ENCODE measurements around the gene TEPSIN. TPM values are rescaled to one million over a fixed set of nuclear protein-coding genes. Genes with fewer than 3 reads are reported as not detected.

TEPSIN gene
- total RNA-seq, 1 donor from 2014 or later = 42.3 TPM

DNA sequence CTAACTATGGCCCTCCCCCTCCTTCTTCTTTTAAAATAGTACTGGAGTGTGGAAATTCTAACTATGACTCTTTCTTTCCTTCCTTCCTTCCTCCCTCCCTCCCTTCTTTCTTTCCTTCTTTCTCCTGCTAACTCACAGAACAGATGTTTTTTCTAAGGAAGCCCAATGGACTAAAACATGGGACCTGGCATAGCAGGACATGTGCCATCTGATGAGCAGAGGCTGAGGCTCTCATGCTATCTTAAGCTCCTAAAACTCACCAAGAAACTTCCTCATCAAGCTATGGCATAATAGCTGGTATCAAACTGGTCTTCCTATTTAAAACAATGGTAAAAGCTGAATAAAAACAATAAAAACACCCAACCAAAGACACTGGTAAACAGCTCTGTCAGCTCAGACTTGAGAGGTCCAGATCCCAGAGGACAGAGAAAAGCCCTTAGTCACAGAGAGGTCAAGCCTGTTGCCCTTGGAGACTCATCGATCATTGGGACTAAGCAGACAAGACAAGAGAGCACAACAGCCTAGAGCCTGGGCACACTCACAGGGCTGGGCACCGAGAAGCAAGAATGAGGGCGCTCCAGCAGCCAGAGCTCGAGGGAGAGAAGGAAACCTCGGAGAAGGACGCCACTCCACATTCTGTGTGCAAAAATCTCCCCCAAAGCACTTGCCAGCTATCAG lies 28.7 kb upstream of the TEPSIN start:
- Mint-ChIP-seq H3K27ac (ENCODE audit: unreplicated experiment) (no peak overlapping the region), H3K4me1 (ENCODE audit: unreplicated experiment) (no peaks in the 10 kb centered on the region)
- no peak for DNase-seq (ENCODE audit: extremely low spot score, unreplicated experiment)

DNA sequence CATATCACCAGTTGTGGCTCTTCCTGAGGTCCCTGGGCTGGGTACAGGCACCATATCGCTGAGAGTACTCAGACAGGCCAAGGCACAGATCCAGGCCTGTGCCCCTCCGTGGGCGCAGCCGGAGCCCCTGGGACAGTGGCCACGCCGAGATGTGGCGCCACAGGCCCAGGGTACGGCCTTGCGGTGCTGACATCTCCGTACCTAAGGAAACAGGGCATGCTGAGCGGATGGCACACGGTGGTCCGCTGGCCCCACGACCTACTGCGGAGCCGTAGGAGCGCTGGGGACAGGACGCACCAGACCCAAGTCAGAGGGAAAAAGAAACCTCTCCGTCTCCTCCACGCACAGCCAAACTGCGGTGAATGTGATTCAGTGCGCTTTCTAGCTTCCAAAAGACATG lies 26.7 kb upstream of the TEPSIN start:
- no peak overlapping the region for H3K27ac Mint-ChIP-seq (ENCODE audit: unreplicated experiment)

More for the DNA sequence above, 28.7 kb upstream of the TEPSIN start:
- no peaks in the 10 kb centered on the region for H3K9me3 Mint-ChIP-seq (ENCODE audit: unreplicated experiment)
- H3K4me3 Mint-ChIP-seq (ENCODE audit: unreplicated experiment) = no peak overlapping the region
- no peaks in the 10 kb centered on the region for H3K27me3 Mint-ChIP-seq (ENCODE audit: unreplicated experiment)
- H3K36me3 Mint-ChIP-seq (ENCODE audit: unreplicated experiment) = peaks cover 44% of the 10 kb centered on the region
- TF ChIP-seq CTCF (IDR thresholded peaks at IDR 0.05) = no peak

GRCh38 chr17:81264640-81265039 lies 25.8 kb upstream of the TEPSIN start:
- H3K9me3 Mint-ChIP-seq (ENCODE audit: unreplicated experiment) = no peaks in the 10 kb centered on the region
- H3K36me3 Mint-ChIP-seq (ENCODE audit: unreplicated experiment) = peaks cover 33% of the 10 kb centered on the region

More for the DNA sequence above, 26.7 kb upstream of the TEPSIN start:
- Mint-ChIP-seq H3K4me3 (ENCODE audit: unreplicated experiment) (no peak overlapping the region), H3K36me3 (ENCODE audit: unreplicated experiment) (peaks cover 35% of the 10 kb centered on the region), H3K9me3 (ENCODE audit: unreplicated experiment) (no peaks in the 10 kb centered on the region), H3K27me3 (ENCODE audit: unreplicated experiment) (no peaks in the 10 kb centered on the region), H3K4me1 (ENCODE audit: unreplicated experiment) (no peaks in the 10 kb centered on the region)
- no peak for DNase-seq (ENCODE audit: extremely low spot score, unreplicated experiment)
- TF ChIP-seq CTCF (IDR thresholded peaks at IDR 0.05) = no peak

GRCh38 chr17:81263371-81264181 lies 24.7 kb upstream of the TEPSIN start:
- no peaks in the 10 kb centered on the region for H3K27me3 Mint-ChIP-seq (ENCODE audit: unreplicated experiment)
- no peak for DNase-seq (ENCODE audit: extremely low spot score, unreplicated experiment)
- H3K4me1 Mint-ChIP-seq (ENCODE audit: unreplicated experiment) = no peaks in the 10 kb centered on the region
- no peak overlapping the region for H3K4me3 Mint-ChIP-seq (ENCODE audit: unreplicated experiment)
- peaks cover 25% of the 10 kb centered on the region for H3K36me3 Mint-ChIP-seq (ENCODE audit: unreplicated experiment)
- no peak overlapping the region for H3K27ac Mint-ChIP-seq (ENCODE audit: unreplicated experiment)
- no peak for TF ChIP-seq CTCF (IDR thresholded peaks at IDR 0.05)
- H3K9me3 Mint-ChIP-seq (ENCODE audit: unreplicated experiment) = no peaks in the 10 kb centered on the region

More at GRCh38 chr17:81264640-81265039, 25.8 kb upstream of the TEPSIN start:
- no peaks in the 10 kb centered on the region for H3K4me1 Mint-ChIP-seq (ENCODE audit: unreplicated experiment)
- no peak overlapping the region for H3K4me3 Mint-ChIP-seq (ENCODE audit: unreplicated experiment)
- no peak overlapping the region for H3K27ac Mint-ChIP-seq (ENCODE audit: unreplicated experiment)
- no peaks in the 10 kb centered on the region for H3K27me3 Mint-ChIP-seq (ENCODE audit: unreplicated experiment)
- DNase-seq (ENCODE audit: extremely low spot score, unreplicated experiment) = no peak
- TF ChIP-seq CTCF (IDR thresholded peaks at IDR 0.05) = no peak

Measured in osteocyte (in vitro differentiated cells).